Raji (cell line): Measurements from ENCODE around the gene HMCN2.

Source experiments
- POLR2A ChIP-seq: IDR thresholded peaks from 2 replicates; pipeline ENCODE4 v1.6.1; 2011; ENCODE audit warnings: low read depth, low read length, control low read depth; ENCODE audit not compliant: insufficient read depth

Gene HMCN2

DNA sequence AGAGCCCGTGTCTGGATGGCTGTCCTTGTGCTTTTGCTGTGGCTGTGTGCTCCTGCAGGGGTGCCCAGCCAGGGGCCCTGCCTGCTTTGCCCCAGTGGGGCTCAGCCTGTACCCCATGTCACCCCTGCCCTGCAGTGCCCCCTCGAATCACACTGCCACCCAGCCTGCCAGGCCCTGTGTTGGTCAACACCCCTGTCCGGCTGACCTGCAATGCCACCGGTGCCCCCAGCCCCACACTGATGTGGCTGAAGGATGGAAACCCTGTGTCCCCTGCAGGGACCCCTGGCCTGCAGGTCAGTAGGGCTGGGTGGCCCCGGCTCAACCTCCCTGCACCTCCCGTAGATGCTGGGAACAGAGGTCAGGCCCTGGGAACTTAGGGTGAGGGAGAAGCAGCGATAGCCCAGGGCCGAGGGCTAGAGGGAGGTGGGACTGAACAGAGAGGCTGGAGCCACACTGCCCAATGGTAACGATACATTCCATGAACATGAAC is 96.4 kb downstream of the HMCN2 start:
- no peak for TF ChIP-seq POLR2A

DNA sequence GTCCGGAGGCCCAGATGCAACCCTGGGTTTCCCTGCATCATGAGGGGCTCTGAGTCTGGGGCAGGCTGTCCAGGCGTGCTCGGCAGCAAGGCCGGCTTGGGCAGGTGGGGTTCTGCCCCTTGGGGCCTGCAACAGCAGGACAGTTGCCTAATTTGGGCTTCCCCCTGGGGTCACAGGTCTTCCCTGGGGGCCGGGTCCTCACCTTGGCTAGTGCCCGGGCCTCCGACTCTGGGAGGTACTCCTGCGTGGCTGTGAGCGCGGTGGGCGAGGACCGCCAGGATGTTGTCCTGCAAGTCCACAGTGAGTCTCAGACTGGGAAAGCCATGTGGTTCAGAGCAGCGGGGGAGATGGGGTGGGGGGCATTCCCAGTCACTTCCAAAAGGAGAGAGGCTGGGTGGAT is 97.1 kb downstream of the HMCN2 start:
- TF ChIP-seq POLR2A, result no peak

DNA sequence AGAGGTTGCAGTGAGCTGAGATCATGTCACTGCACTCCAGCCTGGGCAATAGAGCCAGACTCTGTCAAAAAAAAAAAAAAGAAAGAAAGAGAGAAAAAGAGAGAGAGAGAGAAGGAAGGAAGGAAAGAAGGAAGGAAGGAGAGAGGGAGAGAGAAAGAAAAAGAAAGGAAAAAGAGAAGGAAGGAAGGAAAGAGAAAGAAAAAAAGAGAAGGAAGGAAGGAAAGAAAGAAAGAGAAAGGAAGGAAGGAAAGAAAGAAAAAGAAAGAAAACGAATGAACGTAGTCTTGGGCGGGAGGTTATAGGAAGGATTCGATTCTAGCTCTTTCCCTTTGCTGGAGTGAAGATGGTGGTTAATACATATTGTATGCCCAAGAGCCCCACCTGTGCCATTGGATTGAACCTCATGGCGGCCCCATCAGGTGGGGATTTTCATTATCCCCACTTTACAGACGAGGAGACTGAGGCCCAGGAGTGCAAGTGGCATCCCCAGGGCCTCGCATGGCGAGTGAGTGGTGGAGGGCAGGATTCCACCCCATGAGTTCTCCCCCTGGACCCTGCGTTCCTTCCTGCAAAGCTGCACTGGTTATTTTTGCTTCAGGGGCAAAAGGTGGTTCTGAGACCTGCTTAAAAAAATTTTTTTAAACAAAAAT is 98.3 kb downstream of the HMCN2 start:
- TF ChIP-seq POLR2A, result no peak

DNA sequence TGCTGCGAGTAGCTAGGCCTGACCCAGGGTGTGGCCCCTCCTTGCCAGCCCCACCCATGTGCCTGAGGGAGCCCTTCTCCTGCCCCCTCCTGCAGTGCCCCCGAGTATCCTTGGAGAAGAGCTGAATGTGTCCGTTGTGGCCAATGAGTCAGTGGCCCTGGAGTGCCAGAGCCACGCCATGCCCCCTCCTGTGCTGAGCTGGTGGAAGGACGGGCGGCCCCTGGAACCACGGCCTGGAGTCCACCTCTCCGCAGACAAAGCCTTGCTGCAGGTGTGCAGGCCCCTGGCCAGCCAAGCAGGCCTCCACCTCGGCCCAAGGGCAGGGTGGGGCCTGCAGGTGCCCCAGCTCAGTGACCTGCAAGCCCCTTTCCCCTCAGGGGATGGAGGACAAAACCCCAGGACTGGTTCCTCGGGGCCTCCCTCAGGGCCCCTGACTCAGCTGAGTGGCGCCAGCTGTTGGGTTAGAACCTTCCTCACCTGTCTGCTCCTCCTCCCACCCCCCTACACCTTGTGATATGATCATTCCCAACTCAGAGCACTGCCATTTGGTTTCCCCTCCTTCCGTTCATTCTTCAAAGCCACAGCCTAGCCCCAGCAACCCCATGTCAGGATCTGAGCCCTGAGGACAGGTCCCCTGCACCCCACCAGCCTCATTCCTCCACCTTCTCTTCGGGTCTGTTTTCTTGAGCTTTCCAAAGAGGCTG is 99.2 kb downstream of the HMCN2 start:
- no peak for TF ChIP-seq POLR2A

DNA sequence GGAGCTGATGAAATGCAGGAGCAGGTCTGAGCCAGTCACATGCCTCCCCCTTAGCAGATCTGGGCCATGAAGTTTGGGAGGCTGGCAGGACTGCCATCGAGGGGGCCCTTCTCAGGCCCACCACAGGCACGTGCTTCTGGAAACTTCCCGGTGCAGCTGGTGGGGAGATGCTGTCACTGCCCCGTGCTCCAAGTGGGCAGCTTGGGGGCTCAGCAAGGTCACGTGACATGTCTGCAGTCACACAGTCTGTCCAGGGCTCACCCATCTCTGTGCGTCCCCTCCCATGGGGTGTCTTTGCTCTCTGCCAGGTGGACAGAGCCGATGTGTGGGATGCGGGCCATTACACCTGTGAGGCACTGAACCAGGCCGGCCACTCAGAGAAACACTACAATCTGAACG is 99.8 kb downstream of the HMCN2 start:
- no peak for TF ChIP-seq POLR2A

DNA sequence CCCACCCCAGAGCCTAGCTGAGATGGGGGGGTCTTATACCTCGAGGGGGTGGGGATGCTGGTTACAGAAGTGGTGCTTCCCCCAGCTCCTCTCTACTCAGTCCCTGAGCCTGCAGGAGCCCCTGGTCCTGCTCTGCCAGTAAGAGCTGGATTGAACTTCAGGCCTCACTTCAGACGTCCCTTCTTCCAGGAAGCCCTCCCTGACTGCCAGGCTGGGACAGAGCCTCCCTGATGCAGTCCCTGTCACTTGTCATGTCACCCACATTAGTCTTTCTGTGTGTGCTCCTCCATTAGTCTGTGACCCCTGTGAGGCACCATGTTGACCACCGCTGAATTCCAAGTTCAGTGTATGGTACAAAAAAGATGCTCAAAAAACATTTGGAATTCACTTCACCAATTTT is 100.5 kb downstream of the HMCN2 start:
- no peak for TF ChIP-seq POLR2A

DNA sequence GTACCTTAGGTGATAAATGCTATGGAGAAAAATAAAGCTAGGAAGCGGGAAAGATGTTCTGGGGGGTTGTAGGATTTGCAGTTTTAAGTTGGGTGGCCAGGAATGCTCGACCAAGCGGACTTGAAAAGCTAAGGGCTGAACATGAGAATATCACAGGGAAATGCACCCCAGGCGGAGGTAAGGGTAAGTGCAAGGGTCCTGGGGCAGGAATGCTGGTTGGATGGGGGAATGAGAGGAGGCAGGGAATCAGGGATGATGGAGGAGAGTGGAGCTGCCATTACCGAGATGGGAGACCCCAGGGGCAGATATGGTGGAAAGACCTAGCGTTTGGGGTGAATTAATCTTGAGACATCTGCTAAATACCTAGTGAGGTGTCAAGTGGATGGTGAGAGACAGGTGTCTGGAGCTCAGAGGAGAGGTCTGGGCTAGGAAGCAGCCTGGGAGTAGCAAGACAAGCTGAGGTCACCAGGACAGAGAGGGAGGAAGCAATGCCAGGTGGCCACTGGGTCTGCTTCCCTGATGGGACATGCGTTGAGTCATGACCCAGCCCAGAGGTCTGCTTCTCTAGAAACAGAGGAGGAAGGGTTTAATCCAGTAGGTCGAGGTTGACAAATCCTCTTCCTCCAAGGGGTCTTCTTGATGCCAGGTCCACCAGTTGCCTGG is 101.5 kb downstream of the HMCN2 start:
- TF ChIP-seq POLR2A, result no peak

DNA sequence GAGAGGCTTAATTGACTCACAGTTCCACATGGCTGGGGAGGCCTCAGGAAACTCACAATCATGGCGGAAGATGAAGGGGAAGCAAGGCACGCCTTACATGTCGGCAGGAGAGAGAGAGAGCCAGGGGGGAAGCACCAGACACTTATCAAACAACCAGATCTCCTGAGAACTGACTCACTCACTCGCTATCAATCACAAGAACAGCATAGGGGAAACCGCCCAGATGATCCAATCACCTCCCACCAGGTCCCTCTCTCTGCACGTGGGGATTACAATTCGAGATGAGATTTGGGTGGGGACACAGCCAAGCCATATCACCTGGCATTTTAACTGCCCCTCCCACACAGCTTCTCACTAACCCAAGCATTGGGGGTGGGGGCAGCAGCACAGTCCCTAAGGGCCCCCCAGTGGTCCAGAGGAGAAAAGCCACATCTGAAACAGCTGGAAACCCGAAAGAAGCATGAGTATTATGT is 103.1 kb downstream of the HMCN2 start:
- no peak for TF ChIP-seq POLR2A

DNA sequence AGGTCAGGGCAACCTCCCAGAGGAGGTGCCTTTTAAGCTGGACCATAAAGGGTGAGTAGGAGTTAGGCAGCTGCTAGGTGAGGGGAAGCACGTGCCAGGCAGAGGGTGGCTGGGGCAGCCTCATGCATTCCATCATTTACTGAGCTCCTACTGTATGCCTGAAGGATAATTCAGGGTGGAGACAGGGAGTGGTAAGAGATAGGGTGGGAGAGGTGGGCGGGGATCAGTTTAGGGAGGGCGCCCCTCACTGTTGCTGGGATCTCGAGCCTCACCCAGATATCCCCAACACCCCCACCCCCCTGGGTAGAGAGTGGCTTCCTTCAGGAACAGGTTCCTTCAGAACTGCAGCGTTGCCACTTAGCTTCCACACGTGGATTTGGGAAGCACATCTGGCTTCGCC is 104.7 kb downstream of the HMCN2 start:
- TF ChIP-seq POLR2A, result no peak

DNA sequence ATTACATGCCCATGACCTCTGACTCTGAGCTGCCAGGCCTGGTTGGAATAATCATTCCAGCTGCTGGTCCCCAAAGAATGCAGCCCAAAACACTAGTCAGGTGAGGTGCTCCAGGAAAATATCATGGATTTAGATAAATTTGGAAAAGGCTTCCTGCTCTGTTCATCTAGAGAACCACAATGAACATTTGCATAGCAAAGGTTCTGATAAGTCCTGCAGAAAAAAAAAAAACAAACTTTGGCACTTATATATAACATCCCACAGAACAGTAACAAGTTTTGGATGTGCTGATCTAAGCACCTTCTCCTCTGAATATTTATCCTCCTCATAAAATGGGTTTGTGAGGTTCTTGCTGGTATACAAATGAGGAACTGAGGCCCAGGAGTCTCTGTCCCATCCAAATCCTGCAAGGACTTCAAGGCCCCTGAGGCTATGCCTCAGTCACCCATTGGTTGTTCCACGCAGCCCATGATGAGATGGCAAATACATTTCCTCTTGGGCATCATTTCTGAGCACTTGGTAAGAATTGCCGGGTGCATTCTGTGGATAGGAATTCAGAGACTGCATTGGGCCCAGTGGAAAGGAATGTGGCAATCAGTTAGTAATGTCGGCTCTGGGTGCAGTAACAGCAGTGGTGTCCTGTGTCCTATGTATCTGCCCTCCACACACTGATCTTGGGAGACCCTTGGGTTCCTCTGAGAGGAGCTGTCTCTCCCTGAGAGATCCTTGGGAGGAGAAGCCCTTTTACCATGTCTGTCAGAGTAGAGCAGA is 105.8 kb downstream of the HMCN2 start:
- no peak for TF ChIP-seq POLR2A

DNA sequence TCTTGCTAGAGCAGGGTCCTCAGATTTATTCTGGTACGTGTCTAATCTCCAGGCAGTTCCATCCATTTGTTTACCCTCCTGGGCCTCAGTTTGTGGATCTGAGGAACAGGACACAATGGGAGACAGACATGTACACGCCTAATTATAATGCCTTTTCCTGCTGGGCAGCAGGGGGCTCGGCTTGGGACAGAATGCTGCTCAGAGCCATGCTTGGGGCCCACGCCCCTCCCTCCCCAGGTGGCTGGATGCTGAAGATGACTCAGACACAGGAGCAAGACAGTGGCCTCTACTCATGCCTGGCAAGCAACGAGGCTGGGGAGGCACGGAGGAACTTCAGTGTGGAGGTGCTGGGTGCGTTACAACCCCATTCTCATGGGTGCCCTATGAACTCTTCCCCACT is 106.5 kb downstream of the HMCN2 start:
- TF ChIP-seq POLR2A, result no peak

DNA sequence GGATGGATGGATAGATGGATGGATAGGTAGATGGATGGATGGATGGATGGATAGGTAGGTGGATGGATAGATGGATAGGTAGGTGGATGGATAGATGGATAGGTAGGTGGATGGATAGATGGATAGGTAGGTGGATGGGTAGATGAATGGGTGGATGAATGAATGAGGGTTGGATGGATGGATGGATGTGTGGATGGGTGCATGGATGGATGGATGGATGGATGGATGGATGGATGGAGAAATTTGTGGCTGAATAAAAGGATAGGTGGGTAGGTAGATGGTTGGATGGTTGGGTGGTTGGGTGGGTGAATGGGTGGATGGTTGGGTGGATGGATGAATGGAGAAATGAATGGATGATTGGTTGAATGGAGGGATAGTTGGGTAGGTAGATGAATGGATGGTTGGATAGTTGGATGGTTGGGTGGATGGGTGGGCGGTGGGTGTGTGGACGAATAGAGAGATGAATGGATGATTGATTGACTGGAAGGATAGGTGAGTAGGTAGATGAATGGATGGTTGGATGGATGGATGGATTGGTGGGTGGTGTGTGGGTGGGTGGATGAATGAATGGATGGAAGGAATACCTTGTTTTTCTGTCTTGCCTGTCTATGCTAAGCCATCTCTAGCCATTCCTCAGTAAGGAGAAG is 108.2 kb downstream of the HMCN2 start:
- TF ChIP-seq POLR2A, result no peak

DNA sequence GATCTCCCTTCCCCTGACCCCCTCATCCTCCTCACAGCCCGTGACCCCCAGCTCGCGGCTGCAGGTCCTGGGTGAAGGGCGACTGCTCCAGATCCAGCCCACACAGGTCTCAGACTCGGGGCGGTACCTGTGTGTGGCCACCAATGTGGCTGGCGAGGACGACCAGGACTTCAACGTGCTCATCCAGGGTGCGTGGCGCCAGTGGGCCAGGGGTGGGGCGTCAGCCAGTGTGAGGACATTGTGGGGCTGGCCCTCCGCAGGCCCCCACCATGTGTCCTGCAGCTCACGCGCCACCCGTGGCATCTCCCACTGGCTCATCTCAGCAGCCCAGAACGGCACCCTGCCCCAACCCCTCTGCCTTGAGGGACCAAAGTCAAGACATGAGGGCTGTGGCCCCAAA is 112.1 kb downstream of the HMCN2 start:
- no peak for TF ChIP-seq POLR2A

DNA sequence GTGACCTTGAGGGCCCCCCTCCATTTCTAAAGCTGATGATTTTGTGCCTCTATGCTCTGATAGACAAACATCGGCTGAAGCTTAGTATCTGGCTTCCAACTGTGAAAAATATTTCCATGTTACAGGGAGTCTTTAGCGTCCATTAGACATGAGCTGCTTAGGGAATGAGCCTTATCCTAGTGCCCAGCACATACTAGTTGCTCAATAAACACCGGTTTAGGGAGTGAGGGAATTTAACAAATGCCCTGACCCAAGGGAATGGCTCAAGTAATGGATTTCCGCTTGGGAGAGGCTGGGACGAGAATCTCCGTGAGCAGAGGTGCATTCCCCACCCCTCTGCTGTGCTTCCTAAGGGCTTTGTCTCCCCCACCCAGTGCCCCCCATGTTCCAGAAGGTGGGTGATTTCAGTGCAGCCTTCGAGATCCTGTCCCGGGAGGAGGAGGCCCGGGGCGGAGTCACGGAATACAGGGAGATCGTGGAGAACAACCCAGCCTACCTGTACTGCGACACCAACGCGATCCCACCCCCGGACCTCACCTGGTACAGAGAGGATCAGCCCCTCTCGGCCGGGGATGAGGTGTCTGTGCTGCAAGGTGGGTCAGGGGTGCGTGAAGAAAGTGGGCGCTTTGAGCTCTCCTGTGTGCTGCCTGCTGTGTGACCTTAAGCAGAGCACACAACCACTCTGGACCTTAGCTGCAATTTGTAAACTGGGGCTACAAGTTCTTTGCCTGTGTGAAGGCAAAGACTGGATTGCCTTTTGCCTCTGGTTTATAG is 113.5 kb downstream of the HMCN2 start:
- TF ChIP-seq POLR2A, result no peak

DNA sequence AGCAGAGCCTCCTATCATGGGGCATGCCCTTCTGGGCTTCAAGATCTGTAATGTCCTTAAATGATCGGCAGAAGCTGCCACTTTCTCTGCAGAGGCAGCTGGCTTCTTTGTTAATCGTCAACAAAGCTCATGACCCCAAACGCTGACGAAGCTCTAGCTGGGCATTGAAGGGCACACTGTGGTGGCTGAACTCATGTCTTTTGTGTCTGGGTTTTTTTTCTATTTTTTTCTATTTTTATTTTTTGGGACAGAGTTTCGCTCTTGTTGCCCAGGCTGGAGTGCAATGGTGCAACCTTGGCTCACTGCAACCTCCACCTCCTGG is 114.0 kb downstream of the HMCN2 start:
- TF ChIP-seq POLR2A, result no peak

DNA sequence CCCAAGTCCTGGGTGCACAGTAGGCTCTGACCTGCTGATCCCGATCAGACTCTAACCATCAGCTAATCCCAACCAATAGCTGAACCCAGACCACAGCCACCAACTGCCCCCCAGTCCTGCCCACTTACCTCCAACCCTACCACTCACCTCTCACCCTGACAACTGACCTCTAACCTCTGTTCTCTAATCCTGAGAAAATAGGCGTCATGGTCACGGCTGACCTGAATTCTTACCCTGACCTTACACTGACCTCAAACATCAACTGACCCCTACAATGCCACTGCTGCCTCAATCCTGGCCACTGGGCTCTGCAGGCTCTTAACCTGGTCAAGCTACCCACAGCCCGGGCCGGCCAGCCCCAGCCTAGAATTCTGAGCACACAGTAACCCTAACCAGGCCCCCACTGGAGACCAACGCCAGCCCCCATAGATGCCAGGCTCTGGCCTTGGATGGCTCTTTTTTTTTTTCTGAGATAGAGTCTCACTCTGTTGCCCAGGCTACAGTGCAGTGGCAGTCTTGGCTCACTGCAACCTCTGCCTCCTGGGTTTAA is 115.4 kb downstream of the HMCN2 start:
- no peak for TF ChIP-seq POLR2A
